CD14-positive monocyte (primary cell): ENCODE results near the gene ZNF697. TPM values are rescaled to one million over a fixed set of nuclear protein-coding genes. Genes with fewer than 3 reads are reported as not detected.

Experiments used
- DNase-seq, 3 donors: peaks; one replicate each; pipeline ENCODE4 v3.0.0-alpha.2; 2011 to 2022
- H2AFZ ChIP-seq: 2 replicates; pipeline ENCODE4 v1.6.0; 2012; ENCODE audit warnings: mild to moderate bottlenecking, low read depth, low read length, inconsistent platforms; ENCODE audit not compliant: insufficient read depth, poor library complexity, severe bottlenecking
- H3K27ac ChIP-seq, 2 donors: 1 replicate in 1 of 2; 2 replicates in 1 of 2; pipeline ENCODE4 v1.5.1; 2012 to 2013; ENCODE audit warnings: low read length in 2 of 2, control low read depth in 1 of 2, inconsistent platforms in 1 of 2, low read depth in 1 of 2, mild to moderate bottlenecking in 1 of 2
- H3K27me3 ChIP-seq, 2 donors: one replicate each; pipeline versions ENCODE4 v1.6.0 to v1.6.1; 2011 to 2013; ENCODE audit warnings: low read length in 2 of 2; ENCODE audit not compliant: control insufficient read depth in 2 of 2, insufficient read depth in 2 of 2
- H3K36me3 ChIP-seq, 2 donors: replicated peaks in 1 of 2; 1 replicate in 1 of 2; 2 replicates in 1 of 2; pipeline versions ENCODE4 v1.5.1 to v1.6.1; 2012 to 2013; ENCODE audit warnings: low read length in 2 of 2, control low read depth in 1 of 2, inconsistent platforms in 1 of 2, mild to moderate bottlenecking in 1 of 2; ENCODE audit not compliant: insufficient read depth in 2 of 2, control insufficient read depth in 1 of 2
- H3K4me1 ChIP-seq, 2 donors: 1 replicate in 1 of 2; 2 replicates in 1 of 2; pipeline versions ENCODE4 v1.5.1 to v1.6.1; 2012 to 2013; ENCODE audit warnings: low read length in 2 of 2, control low read depth in 1 of 2, inconsistent platforms in 1 of 2, mild to moderate bottlenecking in 1 of 2, moderate library complexity in 1 of 2; ENCODE audit not compliant: insufficient read depth in 2 of 2, control insufficient read depth in 1 of 2
- H3K4me2 ChIP-seq: replicated peaks from 2 replicates; pipeline ENCODE3; 2012; ENCODE audit warnings: low read length, moderate library complexity, mild to moderate bottlenecking; ENCODE audit not compliant: poor library complexity, severe bottlenecking; ENCODE audit errors: extremely low read depth
- H3K4me3 ChIP-seq, 3 experiments: fragments of 200-600 bp in 1 of 3; sonication (generic) in 1 of 3; replicated peaks in 1 of 3; 1 replicate in 2 of 3; 2 replicates in 1 of 3; pipeline ENCODE4 v1.5.1; 2011 to 2013; ENCODE audit warnings: low read length in 3 of 3, mild to moderate bottlenecking in 3 of 3, control low read depth in 2 of 3, low read depth in 2 of 3, inconsistent platforms in 1 of 3, moderate library complexity in 1 of 3
- H3K79me2 ChIP-seq: 2 replicates; pipeline ENCODE4 v1.6.0; 2012; ENCODE audit warnings: mild to moderate bottlenecking, control low read depth, inconsistent platforms, low read length, moderate library complexity; ENCODE audit not compliant: insufficient read depth
- H3K9ac ChIP-seq: 2 replicates; pipeline ENCODE4 v1.6.0; 2017; ENCODE audit warnings: low read length, mild to moderate bottlenecking; ENCODE audit not compliant: insufficient read depth, poor library complexity, severe bottlenecking
- H3K9me3 ChIP-seq, 2 donors: replicated peaks in 1 of 2; 1 replicate in 1 of 2; 2 replicates in 1 of 2; pipeline versions ENCODE4 v1.5.1 to v1.6.1; 2012 to 2013; ENCODE audit warnings: low read length in 2 of 2, control low read depth in 1 of 2; ENCODE audit not compliant: control insufficient read depth in 1 of 2, insufficient read depth in 1 of 2
- H4K20me1 ChIP-seq: 2 replicates; pipeline ENCODE4 v1.6.0; 2012; ENCODE audit warnings: mild to moderate bottlenecking, low read length, control low read depth, moderate library complexity; ENCODE audit not compliant: insufficient read depth
- H3K27ac Mint-ChIP-seq, 7 donors: one replicate each; pipeline ENCODE4 v1.8.0; 2020; ENCODE audit warnings: mild to moderate bottlenecking in 7 of 7, mixed read lengths in 7 of 7, moderate library complexity in 6 of 7, inconsistent platforms in 2 of 7
- H3K27me3 Mint-ChIP-seq, 3 donors: one replicate each; pipeline ENCODE4 v1.8.0; 2021 to 2022; ENCODE audit warnings: low read depth in 3 of 3, mild to moderate bottlenecking in 3 of 3, mixed read lengths in 3 of 3, moderate library complexity in 3 of 3, inconsistent platforms in 1 of 3
- H3K36me3 Mint-ChIP-seq, 2 donors: one replicate each; pipeline ENCODE4 v1.8.0; 2020; ENCODE audit warnings: mixed read lengths in 2 of 2, inconsistent platforms in 1 of 2, mild to moderate bottlenecking in 1 of 2
- H3K4me1 Mint-ChIP-seq: one replicate; pipeline ENCODE4 v1.8.0; 2020; ENCODE audit warnings: mild to moderate bottlenecking, mixed read lengths
- H3K4me3 Mint-ChIP-seq, 2 donors: one replicate each; pipeline ENCODE4 v1.8.0; 2020; ENCODE audit warnings: mild to moderate bottlenecking in 2 of 2, mixed read lengths in 2 of 2, moderate library complexity in 1 of 2
- H3K9me3 Mint-ChIP-seq, 7 donors: one replicate each; pipeline ENCODE4 v1.8.0; 2020 to 2022; ENCODE audit warnings: mixed read lengths in 7 of 7, mild to moderate bottlenecking in 6 of 7, moderate library complexity in 6 of 7, inconsistent platforms in 2 of 7
- WGBS: methylation state at CpG from one replicate; pipeline ENCODE4 v1.1.5; 2013; ENCODE audit warnings: missing lambda C conversion rate; ENCODE audit not compliant: insufficient coverage; 5-methylcytosine and 5-hydroxymethylcytosine counted together
- intact Hi-C, 2 donors: fragments of 100-400 bp; cut with micrococcal nuclease; formaldehyde crosslinking; loops; one replicate each; pipeline versions ENCODE4 v1.15.0 to v1.15.1; 2023
- polyA plus RNA-seq, 3 donors: library from polyadenylated mRNA; depleted of rRNA in 1 of 3; unstranded in 2 of 3; stranded (reverse) in 1 of 3; fragments of 300-500 nt in 2 of 3; fragments of >200 nt in 1 of 3; fragmentation: Illumina TruSeq in 2 of 3; gene quantifications; 1 replicate in 2 of 3; 2 replicates in 1 of 3; pipeline ENCODE4 v1.2.3, GENCODE V29; 2012 to 2021
- TF ChIP-seq, protein P1 (sequence below): fragments of 200-600 bp; IDR thresholded peaks from one replicate; pipeline ENCODE4 v1.8.0; 2022; ENCODE audit warnings: antibody characterized with exemption, mild to moderate bottlenecking

ZNF697 gene
- polyA plus RNA-seq, 3 donors = 0.37 to 3.1 (median 0.49) TPM

- Histone ChIP-seq H3K36me3 (no peaks in the 10 kb centered on the region), H3K4me3 (peak overlapping the region in 1 of 3 experiments; percentile 70), H3K9ac (no peak overlapping the region), H3K27ac (no peak overlapping the region), H2AFZ (peak overlapping the region; percentile 65), H4K20me1 (no peaks in the 10 kb centered on the region), H3K79me2 (no peaks in the 10 kb centered on the region), H3K27me3 (no peaks in the 10 kb centered on the region), H3K4me1 (peaks cover 7 to 9% of the 10 kb centered on the region in 2 donors), H3K4me2 (peak overlapping the region; percentile 77), H3K9me3 (no peaks in the 10 kb centered on the region)
- H3K9me3 Mint-ChIP-seq = no peaks in the 10 kb centered on the region
- intact Hi-C loops = loop anchor here (1.0 to 10.0 kb wide), 2 partner anchors 62 to 130 kb away; no protein-coding TSS in a partner anchor
- peaks cover 13% of the 10 kb centered on the region for H3K4me1 Mint-ChIP-seq
- H3K27me3 Mint-ChIP-seq = peaks cover 1 to 15% (median 4%) of the 10 kb centered on the region in 3 donors
- peak in 2 of 3 donors; percentile 67 to 75 for DNase-seq
- 80% methylated on average over 1 of the region's 6 CpGs for WGBS
- TF ChIP-seq, protein P1, sequence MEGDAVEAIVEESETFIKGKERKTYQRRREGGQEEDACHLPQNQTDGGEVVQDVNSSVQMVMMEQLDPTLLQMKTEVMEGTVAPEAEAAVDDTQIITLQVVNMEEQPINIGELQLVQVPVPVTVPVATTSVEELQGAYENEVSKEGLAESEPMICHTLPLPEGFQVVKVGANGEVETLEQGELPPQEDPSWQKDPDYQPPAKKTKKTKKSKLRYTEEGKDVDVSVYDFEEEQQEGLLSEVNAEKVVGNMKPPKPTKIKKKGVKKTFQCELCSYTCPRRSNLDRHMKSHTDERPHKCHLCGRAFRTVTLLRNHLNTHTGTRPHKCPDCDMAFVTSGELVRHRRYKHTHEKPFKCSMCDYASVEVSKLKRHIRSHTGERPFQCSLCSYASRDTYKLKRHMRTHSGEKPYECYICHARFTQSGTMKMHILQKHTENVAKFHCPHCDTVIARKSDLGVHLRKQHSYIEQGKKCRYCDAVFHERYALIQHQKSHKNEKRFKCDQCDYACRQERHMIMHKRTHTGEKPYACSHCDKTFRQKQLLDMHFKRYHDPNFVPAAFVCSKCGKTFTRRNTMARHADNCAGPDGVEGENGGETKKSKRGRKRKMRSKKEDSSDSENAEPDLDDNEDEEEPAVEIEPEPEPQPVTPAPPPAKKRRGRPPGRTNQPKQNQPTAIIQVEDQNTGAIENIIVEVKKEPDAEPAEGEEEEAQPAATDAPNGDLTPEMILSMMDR = peak; percentile 66
- no peak overlapping the region for H3K27ac Mint-ChIP-seq
- peak overlapping the region in 1 of 2 donors; percentile 89 for H3K4me3 Mint-ChIP-seq
- no peaks in the 10 kb centered on the region for H3K36me3 Mint-ChIP-seq
These were observed 26.8 kb upstream of the ZNF697 start for GRCh38 chr1:119674835-119675289.

DNA sequence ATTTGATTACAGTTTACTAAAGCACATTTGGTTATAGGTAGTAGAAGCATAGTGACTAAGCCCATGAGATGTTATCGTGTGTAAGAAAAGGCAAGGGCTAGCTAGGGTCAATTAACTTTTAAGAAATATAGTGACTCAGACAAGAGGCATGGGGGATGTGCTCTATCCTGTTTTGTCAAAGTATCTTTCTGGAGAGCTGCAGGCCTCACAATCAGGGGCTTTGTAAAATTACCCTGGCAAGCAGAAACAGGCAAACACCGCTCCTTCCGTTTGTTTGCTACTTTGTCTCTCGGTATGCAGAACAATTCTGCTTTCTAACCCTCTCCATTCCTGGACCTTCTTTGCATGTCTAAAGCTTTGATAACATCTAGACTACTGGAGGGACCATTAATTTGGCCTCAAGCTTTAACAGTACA lies 26.1 kb upstream of the ZNF697 start:
- Histone ChIP-seq H3K9me3 (no peaks in the 10 kb centered on the region), H2AFZ (no peak overlapping the region), H3K27ac (no peak overlapping the region), H3K9ac (no peak overlapping the region), H3K4me2 (no peak overlapping the region), H3K36me3 (no peaks in the 10 kb centered on the region), H4K20me1 (no peaks in the 10 kb centered on the region), H3K27me3 (no peaks in the 10 kb centered on the region), H3K4me1 (peaks cover 7 to 9% of the 10 kb centered on the region in 2 donors), H3K4me3 (no peak overlapping the region), H3K79me2 (no peaks in the 10 kb centered on the region)
- no peak overlapping the region for H3K4me3 Mint-ChIP-seq
- peaks cover 13% of the 10 kb centered on the region for H3K4me1 Mint-ChIP-seq
- intact Hi-C loops = loop anchor here in 1 of 2 donors (10.0 kb wide), 1 partner anchor 129 kb away; no protein-coding TSS in a partner anchor
- TF ChIP-seq, protein P1 = no peak
- 83% methylated on average over 3 of the region's 4 CpGs for WGBS
- H3K27me3 Mint-ChIP-seq = peaks cover 2 to 17% (median 4%) of the 10 kb centered on the region in 3 donors
- H3K9me3 Mint-ChIP-seq = no peaks in the 10 kb centered on the region
- no peaks in the 10 kb centered on the region for H3K36me3 Mint-ChIP-seq
- no peak for DNase-seq
- H3K27ac Mint-ChIP-seq = no peak overlapping the region
